Trophoblast cell (in vitro differentiated cells and primary cell): ENCODE data around the gene KCNA5.

Source experiments
- DNase-seq, 2 donors: peaks; one replicate each; pipeline ENCODE4 v3.0.0-alpha.2; 2016
- H2AFZ ChIP-seq: 2 replicates; pipeline ENCODE4 v1.6.1; 2013; ENCODE audit warnings: low read length, moderate library complexity, mild to moderate bottlenecking; ENCODE audit not compliant: insufficient read depth, poor library complexity
- H2AK5ac ChIP-seq: 2 replicates; pipeline ENCODE4 v1.6.1; 2013; ENCODE audit warnings: mild to moderate bottlenecking, low read length
- H2BK120ac ChIP-seq: 2 replicates; pipeline ENCODE4 v1.6.1; 2013; ENCODE audit warnings: low read length, mild to moderate bottlenecking, moderate library complexity; ENCODE audit not compliant: insufficient read depth, poor library complexity
- H2BK12ac ChIP-seq: 2 replicates; pipeline ENCODE4 v1.6.1; 2013; ENCODE audit warnings: mild to moderate bottlenecking, low read length, moderate library complexity
- H2BK5ac ChIP-seq: 2 replicates; pipeline ENCODE4 v1.6.1; 2013; ENCODE audit warnings: low read length, low read depth, moderate library complexity, mild to moderate bottlenecking; ENCODE audit not compliant: poor library complexity
- H3K14ac ChIP-seq: 2 replicates; pipeline ENCODE4 v1.6.1; 2013; ENCODE audit warnings: mild to moderate bottlenecking, low read length
- H3K18ac ChIP-seq: 2 replicates; pipeline ENCODE4 v1.6.1; 2013; ENCODE audit warnings: mild to moderate bottlenecking, low read length
- H3K23ac ChIP-seq: 2 replicates; pipeline ENCODE4 v1.6.1; 2013; ENCODE audit warnings: low read length
- H3K27ac ChIP-seq: 2 replicates; pipeline ENCODE4 v1.5.1; 2013; ENCODE audit warnings: low read depth, mild to moderate bottlenecking, inconsistent platforms, low read length, moderate library complexity
- H3K27me3 ChIP-seq: 2 replicates; pipeline ENCODE4 v1.6.1; 2013; ENCODE audit warnings: inconsistent platforms, mild to moderate bottlenecking, low read length, moderate library complexity; ENCODE audit not compliant: insufficient read depth
- H3K36me3 ChIP-seq, 2 experiments: 1 replicate in 1 of 2; 2 replicates in 1 of 2; pipeline ENCODE4 v1.6.1; 2013; ENCODE audit warnings: low read length in 2 of 2, mild to moderate bottlenecking in 2 of 2, moderate library complexity in 1 of 2; ENCODE audit not compliant: insufficient read depth in 2 of 2, control insufficient read depth in 1 of 2
- H3K4ac ChIP-seq: 2 replicates; pipeline ENCODE4 v1.6.1; 2013; ENCODE audit warnings: low read depth, mild to moderate bottlenecking, low read length, moderate library complexity
- H3K4me1 ChIP-seq, 2 experiments: 1 replicate in 1 of 2; 2 replicates in 1 of 2; pipeline ENCODE4 v1.6.1; 2013; ENCODE audit warnings: low read length in 2 of 2, mild to moderate bottlenecking in 2 of 2, moderate library complexity in 1 of 2; ENCODE audit not compliant: insufficient read depth in 2 of 2, control insufficient read depth in 1 of 2
- H3K4me2 ChIP-seq: 2 replicates; pipeline ENCODE4 v1.6.1; 2013; ENCODE audit warnings: inconsistent platforms, mild to moderate bottlenecking, low read length, moderate library complexity
- H3K4me3 ChIP-seq: 2 replicates; pipeline ENCODE4 v1.5.1; 2013; ENCODE audit warnings: mild to moderate bottlenecking, low read depth, low read length, inconsistent platforms
- H3K79me1 ChIP-seq: one replicate; pipeline ENCODE4 v1.6.1; 2013; ENCODE audit warnings: low read length
- H3K79me2 ChIP-seq: 2 replicates; pipeline ENCODE4 v1.6.1; 2013; ENCODE audit warnings: low read length, mild to moderate bottlenecking; ENCODE audit not compliant: control insufficient read depth, insufficient read depth, poor library complexity
- H3K9ac ChIP-seq: 2 replicates; pipeline ENCODE4 v1.6.1; 2013; ENCODE audit warnings: mild to moderate bottlenecking, low read length
- H3K9me3 ChIP-seq: 2 replicates; pipeline ENCODE4 v1.6.1; 2013; ENCODE audit warnings: low read depth, mild to moderate bottlenecking, control low read depth, inconsistent platforms, low read length; ENCODE audit not compliant: insufficient read depth
- H4K12ac ChIP-seq: 2 replicates; pipeline ENCODE4 v1.6.1; 2013; ENCODE audit warnings: low read depth, mild to moderate bottlenecking, low read length, moderate library complexity
- H4K8ac ChIP-seq: 2 replicates; pipeline ENCODE4 v1.6.1; 2013; ENCODE audit warnings: low read depth, mild to moderate bottlenecking, low read length, moderate library complexity
- H4K91ac ChIP-seq: one replicate; pipeline ENCODE4 v1.6.1; 2013; ENCODE audit warnings: low read depth, mild to moderate bottlenecking, low read length, moderate library complexity
- WGBS: extraction: QIAGEN DNeasy Blood & Tissue Kit; methylation state at CpG from one replicate; pipeline ENCODE4 v1.1.7; 2013; ENCODE audit warnings: missing lambda C conversion rate; ENCODE audit not compliant: insufficient read length, insufficient coverage; ENCODE audit errors: extremely low coverage; 5-methylcytosine and 5-hydroxymethylcytosine counted together

The KCNA5 gene

GRCh38 chr12:5027046-5027821, 16.4 kb upstream of the KCNA5 start:
- H2BK5ac ChIP-seq = no peak overlapping the region
- H3K36me3 ChIP-seq = no peaks in the 10 kb centered on the region
- no CpG with 5 or more reads among the region's 4 CpGs for WGBS
- no peak overlapping the region for H2AK5ac ChIP-seq
- H3K23ac ChIP-seq = no peak overlapping the region
- no peak overlapping the region for H3K14ac ChIP-seq
- no peak for DNase-seq
- no peaks in the 10 kb centered on the region for H3K79me1 ChIP-seq
- H3K4ac ChIP-seq = no peak overlapping the region
- no peak overlapping the region for H3K27ac ChIP-seq
- H3K79me2 ChIP-seq = no peaks in the 10 kb centered on the region
- no peak overlapping the region for H3K18ac ChIP-seq
- H2BK12ac ChIP-seq = no peak overlapping the region
- no peak overlapping the region for H4K8ac ChIP-seq
- no peak overlapping the region for H3K9ac ChIP-seq
- H3K4me3 ChIP-seq = no peak overlapping the region
- H3K9me3 ChIP-seq = peaks cover 2% of the 10 kb centered on the region
- no peak overlapping the region for H2BK120ac ChIP-seq
- no peak overlapping the region for H2AFZ ChIP-seq
- no peaks in the 10 kb centered on the region for H3K27me3 ChIP-seq
- H3K4me2 ChIP-seq = no peak overlapping the region
- no peak overlapping the region for H4K12ac ChIP-seq
- H4K91ac ChIP-seq = no peak overlapping the region
- H3K4me1 ChIP-seq = no peaks in the 10 kb centered on the region

GRCh38 chr12:5030066-5030465, 13.6 kb upstream of the KCNA5 start:
- H3K4me3 ChIP-seq = no peak overlapping the region
- no peak overlapping the region for H3K9ac ChIP-seq
- no peak overlapping the region for H3K18ac ChIP-seq
- no peaks in the 10 kb centered on the region for H3K79me1 ChIP-seq
- no peak overlapping the region for H2AK5ac ChIP-seq
- no peak overlapping the region for H3K4ac ChIP-seq
- no peak overlapping the region for H4K8ac ChIP-seq
- H2AFZ ChIP-seq = no peak overlapping the region
- no peaks in the 10 kb centered on the region for H3K79me2 ChIP-seq
- no peak overlapping the region for H2BK120ac ChIP-seq
- peaks cover 2% of the 10 kb centered on the region for H3K9me3 ChIP-seq
- no peaks in the 10 kb centered on the region for H3K36me3 ChIP-seq
- no peak overlapping the region for H4K12ac ChIP-seq
- H3K4me2 ChIP-seq = no peak overlapping the region
- DNase-seq = peak in 1 of 2 donors; percentile 35
- no peak overlapping the region for H4K91ac ChIP-seq
- H3K27ac ChIP-seq = no peak overlapping the region
- no peak overlapping the region for H3K23ac ChIP-seq
- peaks cover 0 to 4% of the 10 kb centered on the region in 2 experiments for H3K4me1 ChIP-seq
- no peak overlapping the region for H2BK12ac ChIP-seq
- H3K27me3 ChIP-seq = no peaks in the 10 kb centered on the region
- H3K14ac ChIP-seq = no peak overlapping the region
- H2BK5ac ChIP-seq = no peak overlapping the region

GRCh38 chr12:5031242-5031641, 12.4 kb upstream of the KCNA5 start:
- Histone ChIP-seq H3K27me3 (no peaks in the 10 kb centered on the region), H3K9ac (no peak overlapping the region), H3K4me1 (peaks cover 0 to 4% of the 10 kb centered on the region in 2 experiments), H2BK5ac (no peak overlapping the region), H3K4me3 (no peak overlapping the region), H3K14ac (no peak overlapping the region), H3K9me3 (peaks cover 2% of the 10 kb centered on the region), H3K36me3 (no peaks in the 10 kb centered on the region), H3K79me2 (no peaks in the 10 kb centered on the region), H2AK5ac (no peak overlapping the region), H3K4me2 (no peak overlapping the region), H3K27ac (no peak overlapping the region), H4K8ac (no peak overlapping the region), H4K12ac (no peak overlapping the region), H2BK12ac (no peak overlapping the region), H3K79me1 (no peaks in the 10 kb centered on the region), H2BK120ac (no peak overlapping the region), H2AFZ (no peak overlapping the region), H3K4ac (no peak overlapping the region), H4K91ac (no peak overlapping the region), H3K23ac (no peak overlapping the region), H3K18ac (no peak overlapping the region)
- no peak for DNase-seq
- no CpG with 5 or more reads among the region's 6 CpGs for WGBS

GRCh38 chr12:5031958-5032357, 11.7 kb upstream of the KCNA5 start:
- Histone ChIP-seq H2BK12ac (no peak overlapping the region), H2BK120ac (no peak overlapping the region), H2AK5ac (no peak overlapping the region), H4K12ac (no peak overlapping the region), H3K9ac (no peak overlapping the region), H4K91ac (no peak overlapping the region), H4K8ac (no peak overlapping the region), H3K18ac (no peak overlapping the region), H3K36me3 (no peaks in the 10 kb centered on the region), H3K27me3 (no peaks in the 10 kb centered on the region), H3K4ac (no peak overlapping the region), H3K4me1 (peaks cover 0 to 4% of the 10 kb centered on the region in 2 experiments), H3K4me2 (no peak overlapping the region), H3K14ac (no peak overlapping the region), H3K79me2 (no peaks in the 10 kb centered on the region), H2BK5ac (no peak overlapping the region), H3K23ac (no peak overlapping the region), H3K9me3 (peaks cover 2% of the 10 kb centered on the region), H3K4me3 (no peak overlapping the region), H2AFZ (no peak overlapping the region), H3K27ac (no peak overlapping the region), H3K79me1 (no peaks in the 10 kb centered on the region)
- WGBS = no CpG with 5 or more reads among the region's 3 CpGs
- peak; percentile 92 to 95 for DNase-seq
